NCI-H2029 (cell line): ENCODE results near the gene TOR1B.
A peak's percentile ranks its signal among the peaks of the same experiment; 100 is the strongest.
"Not testable (repeated sequence)": the region's sequence is repeated elsewhere in the genome, so short reads cannot be mapped to it uniquely, and the experiment has no call there.

Experiments used
- DNase-seq: peaks from one replicate; lab custom pipeline; 2025; lab: John Stamatoyannopoulos, UW

Gene TOR1B, protein sequence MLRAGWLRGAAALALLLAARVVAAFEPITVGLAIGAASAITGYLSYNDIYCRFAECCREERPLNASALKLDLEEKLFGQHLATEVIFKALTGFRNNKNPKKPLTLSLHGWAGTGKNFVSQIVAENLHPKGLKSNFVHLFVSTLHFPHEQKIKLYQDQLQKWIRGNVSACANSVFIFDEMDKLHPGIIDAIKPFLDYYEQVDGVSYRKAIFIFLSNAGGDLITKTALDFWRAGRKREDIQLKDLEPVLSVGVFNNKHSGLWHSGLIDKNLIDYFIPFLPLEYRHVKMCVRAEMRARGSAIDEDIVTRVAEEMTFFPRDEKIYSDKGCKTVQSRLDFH

GRCh38 chr9:129802833-129803675, at the start of gene TOR1B:
Gene TOR1B, plus strand, starts transcription at chr9:129803184. Its CDS starts 29 bp downstream, at chr9:129803213.
- peak; percentile 88 for DNase-seq

DNA sequence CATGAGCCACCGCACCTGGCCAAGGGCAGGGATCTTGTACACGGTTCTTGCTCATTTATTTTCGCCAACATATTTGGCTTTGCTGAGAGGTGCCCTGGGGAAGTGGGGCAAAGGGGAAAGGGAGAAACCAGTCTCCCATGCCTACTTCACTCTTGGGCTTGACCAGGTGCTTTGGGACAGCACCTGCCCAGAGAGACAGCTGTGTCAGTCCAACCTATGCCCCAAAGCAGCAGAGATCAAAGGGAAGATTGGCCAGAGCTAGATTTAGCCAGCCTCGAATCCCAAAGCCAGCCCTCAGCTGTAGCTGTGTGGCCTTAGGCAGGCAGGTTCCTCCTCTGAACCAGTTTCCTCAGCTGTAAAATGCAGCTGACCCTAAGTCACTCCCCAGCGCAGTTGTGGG, 47.8 kb upstream of the TOR1B start:
- no peak for DNase-seq

DNA sequence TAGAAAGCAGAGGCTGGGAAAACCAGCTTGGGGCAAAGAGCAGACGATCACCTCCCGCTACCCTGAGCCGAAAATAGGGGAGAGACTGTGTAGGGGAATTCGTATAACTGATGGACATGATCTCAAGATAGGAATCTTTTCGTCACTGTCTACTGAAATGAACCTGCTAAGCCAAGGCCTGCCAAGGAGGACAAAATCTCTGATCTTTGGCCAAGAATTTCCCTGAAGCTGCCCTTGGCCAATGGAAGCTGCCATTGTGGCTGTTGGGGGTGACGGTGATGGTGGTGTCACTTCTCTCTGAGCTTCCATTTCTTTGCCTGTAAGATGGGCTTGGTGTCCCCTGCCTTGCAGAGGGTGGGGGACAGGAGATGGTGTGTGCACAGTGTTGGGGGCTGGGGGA, 46.8 kb upstream of the TOR1B start:
- no peak for DNase-seq

DNA sequence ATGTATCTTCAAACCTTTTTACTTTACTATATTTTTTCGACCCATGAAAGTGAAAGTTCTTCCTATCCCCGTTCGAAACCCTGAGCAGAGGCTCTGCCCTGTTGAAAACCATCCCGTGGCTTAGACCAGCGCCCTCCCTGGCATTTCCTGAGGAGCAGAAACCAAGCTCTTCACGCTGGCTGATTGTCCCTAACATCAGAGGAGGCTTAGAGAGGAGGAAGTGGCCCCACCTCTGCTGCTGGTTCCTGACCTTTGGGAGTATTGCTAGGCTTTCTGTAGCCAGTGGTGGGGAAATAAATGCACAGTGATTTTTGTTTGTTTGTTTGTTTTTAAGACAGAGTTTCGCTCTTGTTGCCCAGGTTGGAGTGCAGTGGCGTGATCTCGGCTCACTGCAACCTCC, 45.9 kb upstream of the TOR1B start:
- no peak for DNase-seq

DNA sequence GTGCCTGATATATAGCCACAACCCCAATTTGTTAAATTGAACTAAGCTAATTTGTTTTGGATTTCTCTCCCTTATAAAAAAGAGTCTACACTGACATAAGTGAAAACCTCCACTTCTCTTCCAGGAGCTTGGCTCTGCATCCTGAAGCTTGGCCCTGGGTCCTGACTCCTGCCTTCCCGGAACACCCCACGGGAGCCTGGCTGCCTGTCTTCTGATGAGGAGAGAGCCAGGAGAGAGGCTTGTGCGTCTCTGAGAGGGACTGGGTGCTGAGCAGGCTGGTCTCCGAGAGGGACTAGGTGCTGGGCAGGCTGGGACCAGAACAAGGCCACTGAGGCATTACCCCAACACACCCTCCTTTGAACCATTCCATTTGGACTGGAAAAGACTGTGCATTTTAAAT, 43.7 kb upstream of the TOR1B start:
- DNase-seq: no peak

- DNase-seq: no peak
Observed at GRCh38 chr9:129759804-129760502, 43.0 kb upstream of the TOR1B start.

DNA sequence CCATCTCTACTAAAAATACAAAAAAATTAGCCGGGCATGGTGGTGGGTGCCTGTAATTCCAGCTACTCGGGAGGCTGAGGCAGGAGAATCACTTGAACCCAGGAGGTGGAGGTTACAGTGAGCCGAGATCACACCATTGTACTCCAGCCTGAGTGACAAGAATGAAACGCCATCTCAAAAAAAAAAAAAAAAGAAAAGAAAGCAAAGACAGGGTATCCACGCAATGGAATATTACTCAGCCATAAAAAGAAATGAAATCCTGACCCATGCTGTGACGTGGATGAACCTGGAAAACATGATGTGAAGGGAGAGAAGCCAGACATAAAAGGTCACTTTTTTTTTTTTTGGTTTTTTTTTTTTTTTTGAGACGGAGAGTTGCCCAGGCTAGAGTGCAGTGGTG, 42.2 kb upstream of the TOR1B start:
- not testable (repeated sequence) for DNase-seq

DNA sequence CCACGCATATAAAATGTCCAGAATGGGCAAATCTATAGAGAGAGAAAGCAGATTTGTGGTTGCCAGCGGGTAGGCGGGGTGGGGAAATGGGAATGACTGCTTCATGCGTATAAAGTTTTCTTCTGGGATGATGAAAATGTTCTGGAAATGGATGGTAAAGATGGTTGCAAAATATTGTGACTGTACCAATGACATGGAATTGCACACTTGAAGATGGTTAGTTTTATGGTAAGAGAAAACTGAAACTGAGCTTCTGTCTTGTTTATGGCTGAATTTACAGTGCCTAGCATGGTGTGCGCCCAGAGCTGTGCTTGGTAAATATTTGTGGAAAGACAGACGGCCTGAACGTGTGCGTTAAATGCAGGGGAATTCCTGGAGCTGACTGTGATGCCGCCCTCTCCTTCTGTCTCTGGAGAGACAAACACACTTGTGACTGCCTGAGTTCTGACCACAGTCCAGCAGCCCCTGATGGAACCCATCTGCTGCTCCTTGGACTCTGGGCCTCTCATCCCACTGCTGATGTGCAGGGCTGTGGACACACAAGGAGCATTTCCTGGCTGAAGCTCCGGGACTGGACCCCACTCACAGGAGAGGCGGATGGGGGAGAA, 41.6 kb upstream of the TOR1B start:
- DNase-seq: no peak

DNA sequence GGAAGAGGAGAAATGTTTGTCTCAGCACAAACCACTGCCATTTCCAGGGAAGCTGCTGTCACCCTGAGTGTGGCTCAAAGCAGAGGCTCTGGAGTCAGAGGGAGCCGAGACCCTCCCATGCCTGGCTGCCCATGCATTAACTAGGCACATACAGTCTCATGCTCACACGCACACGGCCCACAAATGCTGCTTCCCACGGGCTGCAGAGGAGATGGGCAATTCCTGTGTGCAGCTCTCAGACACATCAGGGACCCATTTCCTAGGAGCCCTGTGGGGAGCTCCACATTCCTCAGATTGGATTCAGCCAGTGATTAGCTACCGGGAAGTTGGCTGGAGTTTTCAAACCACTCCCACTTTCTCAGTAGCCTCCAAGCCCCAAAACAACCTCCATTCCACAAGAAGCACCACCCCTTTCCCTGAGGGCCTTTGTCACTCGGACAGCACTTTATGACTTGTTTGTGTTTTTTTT, 41.0 kb upstream of the TOR1B start:
- no peak for DNase-seq

DNA sequence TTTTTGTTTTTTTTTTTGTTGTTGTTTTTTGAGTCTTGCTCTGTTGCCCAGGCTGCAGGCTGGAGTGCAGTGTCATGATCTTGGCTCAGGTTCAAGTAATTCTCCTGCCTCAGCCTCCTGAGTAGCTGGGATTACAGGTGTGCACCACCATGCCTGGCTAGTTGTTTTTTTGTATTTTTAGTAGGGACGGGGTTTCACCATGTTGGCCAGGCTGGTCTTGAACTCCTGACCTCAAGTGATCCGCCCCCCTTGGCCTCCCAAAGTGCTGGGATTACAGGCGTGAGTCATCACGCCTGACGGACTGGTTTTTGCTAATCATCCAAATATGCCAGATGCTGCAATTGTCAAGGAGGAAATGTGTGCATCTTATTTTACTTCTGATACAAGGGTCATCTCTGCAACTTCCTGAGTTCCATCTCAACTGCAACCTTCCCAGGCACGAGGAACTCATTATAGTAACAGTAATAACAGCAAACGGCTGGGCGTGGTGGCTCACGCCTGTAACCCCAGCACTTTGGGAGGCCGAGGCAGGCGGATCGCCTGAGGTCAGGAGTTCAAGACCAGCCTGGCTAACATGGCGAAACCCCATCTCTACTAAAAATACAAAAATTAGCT, 40.5 kb upstream of the TOR1B start:
- not testable (repeated sequence) for DNase-seq

GRCh38 chr9:129762985-129763926, 39.7 kb upstream of the TOR1B start:
- DNase-seq: no peak

DNA sequence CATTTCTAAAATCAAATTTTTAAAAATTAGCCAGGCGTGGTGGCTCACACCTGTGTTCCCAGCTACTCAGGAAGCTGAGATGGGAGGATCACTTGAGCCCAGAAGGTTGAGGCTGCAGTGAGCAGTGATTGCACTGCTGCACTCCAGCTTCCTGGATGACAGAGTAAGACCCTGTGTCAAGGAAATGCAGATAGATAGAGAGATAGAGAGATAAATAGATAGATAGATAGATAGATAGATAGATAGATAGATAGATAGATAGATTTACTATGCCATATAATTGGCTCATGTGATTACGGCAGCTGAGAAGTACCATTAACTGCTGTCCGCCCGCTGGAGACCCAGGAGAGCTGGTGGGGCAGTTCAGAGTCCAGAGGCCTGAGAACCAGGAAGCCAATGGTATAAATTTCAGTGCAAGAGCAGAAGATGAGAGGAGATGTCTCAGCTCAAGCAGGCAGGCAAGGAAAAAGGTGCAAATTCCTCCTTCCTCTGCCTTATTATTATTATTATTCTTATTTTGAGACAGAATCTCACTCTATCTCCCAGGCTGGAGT, 37.1 kb upstream of the TOR1B start:
- DNase-seq: no peak

DNA sequence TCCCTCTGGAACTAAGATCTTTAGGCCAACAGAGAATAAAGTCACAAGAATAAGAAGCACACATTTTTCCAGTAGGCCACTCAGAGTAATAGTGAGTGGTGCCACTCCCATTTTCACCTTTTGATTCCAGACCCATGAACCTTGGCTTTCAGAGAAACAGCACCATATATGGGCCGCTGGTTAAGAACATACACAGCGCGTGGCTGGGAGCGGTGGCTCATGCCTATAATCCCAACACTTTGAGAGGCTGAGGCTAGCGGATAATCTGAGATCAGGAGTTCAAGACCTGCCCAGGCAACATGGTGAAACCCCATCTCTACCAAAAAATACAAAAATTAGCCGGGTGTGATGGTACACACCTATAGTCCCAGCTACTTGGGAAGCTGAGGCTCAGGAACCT, 34.5 kb upstream of the TOR1B start:
- DNase-seq: no peak

- no peak for DNase-seq
Observed at GRCh38 chr9:129769669-129770068, 33.3 kb upstream of the TOR1B start.

GRCh38 chr9:129770741-129771140, 32.2 kb upstream of the TOR1B start:
- no peak for DNase-seq

- DNase-seq: no peak
Observed at GRCh38 chr9:129773262-129774048, 29.5 kb upstream of the TOR1B start.

GRCh38 chr9:129774791-129775447, 28.1 kb upstream of the TOR1B start:
- DNase-seq: no peak

- no peak for DNase-seq
Observed at GRCh38 chr9:129775448-129775798, 27.6 kb upstream of the TOR1B start.

GRCh38 chr9:129776096-129776495, 26.9 kb upstream of the TOR1B start:
- not testable (repeated sequence) for DNase-seq
